ENCODE measurements around the gene UTF1.

GRCh38 chr10:133249975-133250754 is 20.1 kb downstream of the UTF1 start:
- no peak for TF ChIP-seq CTCF (conservative IDR thresholded peaks at IDR 0.05; ENCODE audit: low read length)
- TF ChIP-seq EZH2phosphoT487 (IDR thresholded peaks at IDR 0.05; ENCODE audit: borderline replicate concordance, low read depth, low read length): no peak

Measured in OCI-LY7 (cell line).